KMS-11 (cell line): ENCODE data around the gene PERM1.
"Not testable (repeated sequence)": the region's sequence is repeated elsewhere in the genome, so short reads cannot be mapped to it uniquely, and the experiment has no call there.

Experiments used
- H2AFZ ChIP-seq: fragments of 200-600 bp; sonication (generic); 2 replicates; pipeline ENCODE4 v1.6.1; 2016; ENCODE audit warnings: antibody characterized with exemption, mixed run types, low read depth
- H3K27ac ChIP-seq: fragments of 200-600 bp; sonication (generic); 2 replicates; pipeline ENCODE4 v1.6.1; 2016; ENCODE audit warnings: mild to moderate bottlenecking, mixed run types
- H3K27me3 ChIP-seq: fragments of 200-600 bp; sonication (generic); 2 replicates; pipeline ENCODE4 v1.6.1; 2017; ENCODE audit warnings: mild to moderate bottlenecking, low read depth, mixed run types, moderate library complexity; ENCODE audit not compliant: insufficient read depth
- H3K36me3 ChIP-seq: fragments of 200-600 bp; sonication (generic); 2 replicates; pipeline ENCODE4 v1.6.1; 2017; ENCODE audit warnings: mild to moderate bottlenecking, mixed run types; ENCODE audit not compliant: insufficient read depth
- H3K4me1 ChIP-seq: fragments of 200-600 bp; sonication (generic); 2 replicates; pipeline ENCODE4 v1.6.1; 2016; ENCODE audit warnings: mild to moderate bottlenecking, low read depth, mixed run types; ENCODE audit not compliant: poor library complexity, severe bottlenecking
- H3K4me2 ChIP-seq: fragments of 200-600 bp; sonication (generic); 2 replicates; pipeline ENCODE4 v1.7.0; 2016; ENCODE audit warnings: mild to moderate bottlenecking, mixed run types
- H3K4me3 ChIP-seq: fragments of 200-600 bp; sonication (generic); IDR thresholded peaks from 2 replicates; pipeline ENCODE4 v1.6.1; 2017; ENCODE audit warnings: low read depth, low read length, mixed read lengths; ENCODE audit not compliant: insufficient read depth
- H3K79me2 ChIP-seq: fragments of 200-600 bp; sonication (generic); 2 replicates; pipeline ENCODE4 v1.6.1; 2016; ENCODE audit warnings: low read depth, mixed run types; ENCODE audit not compliant: insufficient read depth
- H3K9ac ChIP-seq: fragments of 200-600 bp; sonication (generic); 2 replicates; pipeline ENCODE4 v1.6.1; 2016; ENCODE audit warnings: mild to moderate bottlenecking, mixed run types
- H4K20me1 ChIP-seq: fragments of 200-600 bp; sonication (generic); 2 replicates; pipeline ENCODE4 v1.6.1; 2016; ENCODE audit warnings: mild to moderate bottlenecking, mixed run types; ENCODE audit not compliant: insufficient read depth
- CTCF ChIP-seq: fragments of 200-600 bp; sonication (generic); conservative IDR thresholded peaks from 2 replicates; pipeline ENCODE4 v1.6.1; 2017; ENCODE audit warnings: low read depth, mild to moderate bottlenecking, antibody characterized with exemption, low read length, moderate library complexity, mixed read lengths

PERM1 gene

GRCh38 chr1:1011396-1011949 lies 29.6 kb upstream of the PERM1 start:
- TF ChIP-seq CTCF, result no peak
- Histone ChIP-seq H3K4me1 (peaks cover 16% of the 10 kb centered on the region), H3K79me2 (no peaks in the 10 kb centered on the region), H2AFZ (no peak overlapping the region), H4K20me1 (no peaks in the 10 kb centered on the region), H3K4me2 (no peak overlapping the region), H3K4me3 (no peak overlapping the region), H3K27me3 (peaks cover 50% of the 10 kb centered on the region), H3K36me3 (no peaks in the 10 kb centered on the region), H3K9ac (no peak overlapping the region), H3K27ac (no peak overlapping the region)

- not testable (repeated sequence) for H3K79me2 ChIP-seq, H3K4me3 ChIP-seq, H4K20me1 ChIP-seq, H3K9ac ChIP-seq, H2AFZ ChIP-seq, H3K4me2 ChIP-seq, H3K27ac ChIP-seq, H3K36me3 ChIP-seq
- Histone ChIP-seq H3K27me3 (peaks cover 63% of the 10 kb centered on the region), H3K4me1 (peaks cover 25% of the 10 kb centered on the region)
Observed at GRCh38 chr1:1010131-1010530, 28.2 kb upstream of the PERM1 start.

GRCh38 chr1:1006305-1007159 lies 24.6 kb upstream of the PERM1 start:
- no peak for TF ChIP-seq CTCF
- Histone ChIP-seq H2AFZ (no peak overlapping the region), H4K20me1 (no peaks in the 10 kb centered on the region), H3K36me3 (no peaks in the 10 kb centered on the region), H3K27ac (no peak overlapping the region), H3K9ac (no peak overlapping the region), H3K27me3 (peaks cover 92% of the 10 kb centered on the region), H3K4me2 (no peak overlapping the region; the same call in 1 of the 2 replicates), H3K4me3 (no peak overlapping the region), H3K79me2 (no peaks in the 10 kb centered on the region), H3K4me1 (peaks cover 18% of the 10 kb centered on the region)

- no peak overlapping the region for H3K9ac ChIP-seq
- H3K27ac ChIP-seq, result no peak overlapping the region
Observed at GRCh38 chr1:1005774-1006304, 23.9 kb upstream of the PERM1 start.

More at GRCh38 chr1:1005774-1006304, 23.9 kb upstream of the PERM1 start:
- Histone ChIP-seq H3K79me2 (no peaks in the 10 kb centered on the region), H3K4me2 (no peak overlapping the region), H3K27me3 (peaks cover 92% of the 10 kb centered on the region), H3K36me3 (no peaks in the 10 kb centered on the region), H2AFZ (no peak overlapping the region), H3K4me3 (no peak overlapping the region), H3K4me1 (peaks cover 18% of the 10 kb centered on the region), H4K20me1 (no peaks in the 10 kb centered on the region)
- no peak for TF ChIP-seq CTCF
